Muscle layer of colon (tissue), 2 donors: ENCODE measurements around the gene DLG5.
A peak's percentile ranks its signal among the peaks of the same experiment; 100 is the strongest.

Experiments used
- H3K27ac ChIP-seq: one replicate; pipeline ENCODE4 v1.7.0; 2013; ENCODE audit warnings: low read depth, mild to moderate bottlenecking, low read length, moderate library complexity
- H3K27me3 ChIP-seq, 2 donors: one replicate each; pipeline ENCODE4 v1.7.0; 2013; ENCODE audit warnings: low read length in 2 of 2, mild to moderate bottlenecking in 2 of 2; ENCODE audit not compliant: insufficient read depth in 2 of 2, control insufficient read depth in 1 of 2
- H3K36me3 ChIP-seq: one replicate; pipeline ENCODE4 v1.7.0; 2013; ENCODE audit warnings: mild to moderate bottlenecking, low read length; ENCODE audit not compliant: insufficient read depth
- H3K4me1 ChIP-seq: one replicate; pipeline ENCODE4 v1.7.0; 2013; ENCODE audit warnings: mild to moderate bottlenecking, low read length; ENCODE audit not compliant: insufficient read depth
- H3K4me3 ChIP-seq, 2 donors: one replicate each; pipeline ENCODE4 v1.7.0; 2013; ENCODE audit warnings: low read length in 2 of 2, low read depth in 1 of 2, mild to moderate bottlenecking in 1 of 2, moderate library complexity in 1 of 2
- H3K9ac ChIP-seq: one replicate; pipeline ENCODE4 v1.7.0; 2013; ENCODE audit warnings: low read length
- H3K9me3 ChIP-seq: one replicate; pipeline ENCODE4 v1.7.0; 2013; ENCODE audit warnings: mild to moderate bottlenecking, low read length
- donor health status: abdominal sarcoma.
- donor health status: Adenocarcinoma of cecum.

Gene DLG5

DNA sequence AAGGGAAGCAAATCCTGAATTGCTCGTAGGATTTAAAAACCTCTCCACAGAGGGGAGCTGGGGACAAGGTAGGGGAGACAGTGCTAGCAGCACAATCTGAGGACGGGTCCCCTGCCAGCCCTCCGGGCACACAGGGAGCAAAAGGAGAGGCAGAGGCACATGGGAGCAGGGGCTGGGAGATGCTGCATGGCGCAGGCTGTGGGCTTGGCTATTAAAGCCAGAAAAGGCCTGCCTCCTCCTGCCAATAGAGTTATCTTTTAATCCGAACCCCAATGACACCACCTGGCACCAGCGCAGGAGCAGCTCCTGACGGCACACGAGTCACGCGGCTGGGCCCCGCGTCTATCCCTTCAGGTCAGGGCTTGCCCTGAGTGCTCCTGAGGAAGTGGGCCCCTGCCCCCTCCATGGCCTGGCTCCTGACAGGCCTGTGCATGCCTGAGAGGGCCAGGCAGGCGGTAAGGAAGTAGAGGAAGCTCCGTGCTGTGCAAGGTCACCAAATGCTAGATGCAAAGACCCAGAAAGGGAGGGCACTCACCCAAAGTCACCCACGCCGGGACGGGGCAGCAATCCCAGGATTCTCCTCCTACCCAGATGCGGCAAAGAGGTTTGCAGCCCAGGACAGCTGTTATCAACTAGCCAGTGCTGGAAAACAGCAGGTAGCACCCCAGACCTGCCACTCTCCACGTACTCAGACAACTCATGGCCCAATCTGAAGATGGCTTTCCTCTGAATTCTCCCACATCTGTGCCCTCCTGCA, 28.1 kb downstream of the DLG5 start:
- no peaks in the 10 kb centered on the region for H3K27me3 ChIP-seq
- no peaks in the 10 kb centered on the region for H3K9me3 ChIP-seq
- H3K4me1 ChIP-seq: peaks cover 67% of the 10 kb centered on the region
- H3K27ac ChIP-seq: no peak overlapping the region
- H3K9ac ChIP-seq: no peak overlapping the region
- H3K4me3 ChIP-seq: peak overlapping the region in 1 of 2 donors; percentile 9
- H3K36me3 ChIP-seq: no peaks in the 10 kb centered on the region

DNA sequence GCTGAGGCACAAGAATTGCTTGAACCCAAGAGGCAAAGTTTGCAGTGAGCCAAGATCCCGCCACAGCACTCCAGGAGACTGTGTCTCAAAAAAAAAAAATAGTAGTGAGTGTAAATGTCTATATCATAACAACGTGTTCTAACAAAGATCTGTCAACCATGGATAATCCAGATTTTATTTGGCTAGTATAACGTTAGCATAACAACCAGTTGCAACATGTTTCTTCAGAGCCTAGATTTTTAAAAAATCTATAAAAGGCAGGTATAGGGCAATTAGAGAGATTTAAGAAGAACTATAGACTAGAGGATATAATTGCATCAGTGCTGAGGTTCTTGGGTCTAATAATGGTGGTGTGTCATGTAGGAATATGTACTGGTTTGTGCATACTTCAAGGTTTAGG, 30.5 kb downstream of the DLG5 start:
- Histone ChIP-seq H3K4me1 (peaks cover 76% of the 10 kb centered on the region), H3K9me3 (no peaks in the 10 kb centered on the region), H3K9ac (no peak overlapping the region), H3K4me3 (no peak overlapping the region), H3K27ac (no peak overlapping the region), H3K36me3 (no peaks in the 10 kb centered on the region), H3K27me3 (no peaks in the 10 kb centered on the region)

GRCh38 chr10:77894058-77894457, 32.5 kb downstream of the DLG5 start:
- Histone ChIP-seq H3K4me3 (no peak overlapping the region), H3K36me3 (no peaks in the 10 kb centered on the region), H3K4me1 (peaks cover 73% of the 10 kb centered on the region), H3K27me3 (no peaks in the 10 kb centered on the region), H3K27ac (no peak overlapping the region), H3K9ac (no peak overlapping the region), H3K9me3 (no peaks in the 10 kb centered on the region)

- Histone ChIP-seq H3K9ac (no peak overlapping the region), H3K4me1 (peaks cover 73% of the 10 kb centered on the region), H3K36me3 (no peaks in the 10 kb centered on the region), H3K27ac (no peak overlapping the region), H3K27me3 (no peaks in the 10 kb centered on the region), H3K4me3 (no peak overlapping the region), H3K9me3 (no peaks in the 10 kb centered on the region)
These were observed 33.2 kb downstream of the DLG5 start for GRCh38 chr10:77893386-77893785.

DNA sequence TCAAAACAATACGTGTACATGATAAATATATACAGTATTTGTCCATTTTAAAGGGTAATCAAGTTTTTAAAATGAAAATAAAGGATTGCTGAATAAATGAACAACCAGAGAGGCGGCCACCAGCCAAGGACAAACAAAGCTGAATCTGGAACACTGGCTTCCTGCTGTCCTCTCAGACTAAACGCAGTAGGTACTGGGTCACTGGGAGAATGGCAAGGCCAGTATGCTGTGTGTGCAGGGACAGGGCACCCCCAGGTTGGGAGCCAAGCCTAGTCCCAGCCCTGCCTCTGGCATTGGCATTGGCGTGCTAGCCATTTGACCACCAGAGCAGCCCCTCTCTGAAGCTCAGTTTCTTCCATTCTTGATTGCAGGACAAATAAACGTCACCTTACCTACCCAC, 33.8 kb downstream of the DLG5 start:
- peak overlapping the region; percentile 17 for H3K27ac ChIP-seq
- no peaks in the 10 kb centered on the region for H3K9me3 ChIP-seq
- no peak overlapping the region for H3K4me3 ChIP-seq
- peaks cover 73% of the 10 kb centered on the region for H3K4me1 ChIP-seq
- no peaks in the 10 kb centered on the region for H3K36me3 ChIP-seq
- H3K27me3 ChIP-seq: no peaks in the 10 kb centered on the region
- H3K9ac ChIP-seq: no peak overlapping the region

DNA sequence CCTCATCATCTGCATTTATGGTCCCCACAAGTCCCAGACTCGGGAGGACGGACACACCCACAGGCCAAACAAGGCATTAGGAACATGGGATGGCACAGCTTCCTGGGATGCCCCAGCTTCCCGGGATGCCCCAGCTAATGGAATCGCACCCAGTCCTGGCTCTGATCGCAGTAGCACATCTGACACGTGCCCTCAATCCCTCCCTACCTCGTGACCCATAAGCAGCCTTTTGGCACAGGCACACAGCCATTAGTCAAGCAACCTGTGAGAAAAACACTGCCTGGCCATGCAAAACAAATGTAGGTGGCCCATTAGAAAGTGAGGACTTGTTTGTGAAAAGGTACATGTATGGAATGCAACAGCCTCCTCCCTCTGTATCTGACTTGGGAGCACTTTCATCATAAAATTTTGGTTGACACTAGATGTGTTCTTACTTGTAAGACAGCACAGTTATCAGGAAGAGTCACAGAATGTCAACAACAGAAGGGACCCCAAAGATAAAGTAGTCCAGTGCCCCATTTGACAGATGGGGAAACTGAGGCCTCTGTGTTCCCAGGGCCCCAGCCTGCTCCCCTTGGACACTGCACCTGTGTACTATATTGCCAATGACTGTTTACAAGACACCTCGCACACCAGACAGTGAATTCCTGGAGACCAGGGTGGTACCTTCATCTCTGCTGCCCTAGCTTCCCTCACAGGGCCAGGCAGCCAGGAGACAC, 34.4 kb downstream of the DLG5 start:
- Histone ChIP-seq H3K27me3 (no peaks in the 10 kb centered on the region), H3K4me1 (peaks cover 75% of the 10 kb centered on the region), H3K9me3 (no peaks in the 10 kb centered on the region), H3K4me3 (no peak overlapping the region), H3K36me3 (no peaks in the 10 kb centered on the region), H3K27ac (peak overlapping the region; percentile 37), H3K9ac (no peak overlapping the region)

DNA sequence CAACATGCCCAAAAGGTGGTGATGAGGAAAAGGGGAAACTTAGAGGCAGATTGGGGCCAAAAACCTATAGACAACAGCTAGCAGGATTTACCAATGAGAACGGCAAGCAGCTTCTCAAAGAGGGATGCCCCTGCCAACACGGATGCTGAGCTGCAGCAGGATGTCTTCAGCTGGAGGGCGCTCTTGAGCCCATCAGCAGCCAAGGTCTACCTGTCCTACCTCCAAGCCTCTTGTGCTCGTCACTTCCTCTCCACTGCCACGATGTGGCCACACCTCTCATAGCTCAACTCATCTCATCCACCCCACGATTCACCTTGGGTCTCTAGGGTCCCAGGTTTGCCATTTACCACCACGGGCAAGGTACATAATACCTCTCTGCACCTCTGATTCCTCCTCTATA, 36.5 kb downstream of the DLG5 start:
- Histone ChIP-seq H3K4me3 (no peak overlapping the region), H3K9me3 (no peaks in the 10 kb centered on the region), H3K36me3 (no peaks in the 10 kb centered on the region), H3K27ac (no peak overlapping the region), H3K27me3 (no peaks in the 10 kb centered on the region), H3K4me1 (peaks cover 73% of the 10 kb centered on the region), H3K9ac (no peak overlapping the region)

DNA sequence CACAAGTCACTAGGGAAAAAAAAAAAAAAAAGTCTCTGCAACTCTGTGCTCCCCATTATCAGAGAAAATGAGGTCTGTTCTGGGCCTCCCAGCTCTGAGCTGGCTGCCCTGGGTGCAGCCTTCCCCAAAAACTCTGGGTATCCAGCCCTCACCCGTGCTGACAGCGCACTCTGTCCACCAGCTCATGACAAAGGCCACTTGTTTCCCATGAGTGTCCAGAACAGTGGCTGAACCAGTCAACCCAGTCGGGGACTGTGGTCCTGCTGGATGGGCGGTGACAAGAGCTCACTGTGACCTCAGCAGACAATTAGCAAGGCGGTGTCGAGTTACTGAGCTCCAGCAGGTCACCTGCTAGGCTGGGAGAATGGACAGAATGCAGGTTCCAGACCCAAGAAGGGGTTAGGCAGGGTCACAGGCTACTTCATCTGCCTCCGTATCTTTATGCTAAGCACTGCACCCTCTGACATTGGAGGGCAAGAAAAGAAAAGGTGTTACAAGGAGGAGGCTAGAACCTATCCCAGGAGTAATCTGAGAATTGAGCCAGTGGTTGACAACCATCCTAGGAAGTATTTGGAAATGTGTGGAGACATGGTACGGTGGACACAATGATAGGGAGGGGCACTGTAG, 37.2 kb downstream of the DLG5 start:
- peak overlapping the region; percentile 31 for H3K27ac ChIP-seq
- H3K9me3 ChIP-seq: no peaks in the 10 kb centered on the region
- H3K36me3 ChIP-seq: no peaks in the 10 kb centered on the region
- no peak overlapping the region for H3K4me3 ChIP-seq
- peaks cover 66% of the 10 kb centered on the region for H3K4me1 ChIP-seq
- H3K27me3 ChIP-seq: no peaks in the 10 kb centered on the region
- H3K9ac ChIP-seq: no peak overlapping the region

DNA sequence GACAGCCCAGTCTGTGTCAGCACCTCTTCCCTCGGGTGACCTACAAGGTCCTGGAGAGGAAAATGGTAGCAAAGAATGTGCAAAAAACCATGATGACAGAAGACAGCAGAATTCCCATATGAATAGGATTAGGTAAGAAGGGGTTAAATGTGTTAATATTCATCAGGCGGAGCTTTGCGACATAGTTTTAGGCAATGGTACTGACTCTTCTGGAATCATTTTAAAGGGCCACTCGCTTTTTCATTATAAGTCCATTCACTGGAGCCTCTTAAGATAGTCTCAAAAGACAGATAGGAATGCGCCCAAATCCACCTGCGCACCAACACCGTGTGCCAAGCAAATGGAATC, 38.2 kb downstream of the DLG5 start:
- peaks cover 69% of the 10 kb centered on the region for H3K4me1 ChIP-seq
- peak overlapping the region; percentile 61 for H3K27ac ChIP-seq
- peak overlapping the region in 1 of 2 donors; percentile 29 for H3K4me3 ChIP-seq
- no peaks in the 10 kb centered on the region for H3K9me3 ChIP-seq
- no peaks in the 10 kb centered on the region for H3K36me3 ChIP-seq
- no peak overlapping the region for H3K9ac ChIP-seq
- H3K27me3 ChIP-seq: no peaks in the 10 kb centered on the region

GRCh38 chr10:77887631-77888355, 38.8 kb downstream of the DLG5 start:
- Histone ChIP-seq H3K27ac (peak overlapping the region; percentile 61), H3K27me3 (no peaks in the 10 kb centered on the region), H3K4me3 (peak overlapping the region in 1 of 2 donors; percentile 29), H3K36me3 (no peaks in the 10 kb centered on the region), H3K4me1 (peaks cover 66% of the 10 kb centered on the region), H3K9me3 (no peaks in the 10 kb centered on the region), H3K9ac (no peak overlapping the region)

GRCh38 chr10:77886795-77887355, 39.7 kb downstream of the DLG5 start:
- no peak overlapping the region for H3K4me3 ChIP-seq
- no peaks in the 10 kb centered on the region for H3K9me3 ChIP-seq
- H3K27me3 ChIP-seq: no peaks in the 10 kb centered on the region
- H3K27ac ChIP-seq: peak overlapping the region; percentile 61
- H3K36me3 ChIP-seq: no peaks in the 10 kb centered on the region
- peaks cover 59% of the 10 kb centered on the region for H3K4me1 ChIP-seq
- H3K9ac ChIP-seq: peak overlapping the region; percentile 7
